ENCODE results near the gene PIGS.

DNA sequence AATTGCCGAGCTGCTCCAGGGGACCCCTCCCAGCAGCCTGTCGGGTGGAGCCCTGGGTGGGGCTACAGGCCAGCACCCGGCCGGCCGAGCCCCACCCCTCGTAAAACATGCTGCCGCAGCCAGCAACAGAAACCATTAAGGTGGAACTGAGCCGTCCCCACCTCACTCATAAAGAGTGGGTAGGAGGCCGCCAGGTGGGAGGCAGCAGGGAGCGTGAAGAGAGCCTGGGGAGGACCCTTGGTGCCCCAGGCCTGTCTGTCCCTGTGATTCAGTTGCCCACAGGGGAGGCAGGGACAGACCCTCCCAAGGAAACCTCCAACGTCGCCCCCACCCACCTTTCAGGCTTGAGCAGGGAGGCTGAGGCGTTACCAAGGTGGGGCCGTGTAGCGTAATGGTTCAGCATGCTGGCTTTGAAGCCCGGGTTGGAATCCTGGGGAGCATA, 56.7 kb downstream of the PIGS start:
- TF ChIP-seq HDGF (IDR thresholded peaks at IDR 0.05; ENCODE audit: borderline replicate concordance) (no peak), ARNT (IDR thresholded peaks at IDR 0.05) (no peak), SP1 (IDR thresholded peaks at IDR 0.05) (no peak), TARDBP (IDR thresholded peaks at IDR 0.05) (no peak)

All from HEK293T (cell line).